Brain pericyte (primary cell): Measurements from ENCODE around the gene SLC25A42.

Experiments used
- DNase-seq: peaks from one replicate; pipeline ENCODE4 v3.0.0-alpha.2; 2012; ENCODE audit warnings: low read depth, low spot score

SLC25A42 gene

DNA sequence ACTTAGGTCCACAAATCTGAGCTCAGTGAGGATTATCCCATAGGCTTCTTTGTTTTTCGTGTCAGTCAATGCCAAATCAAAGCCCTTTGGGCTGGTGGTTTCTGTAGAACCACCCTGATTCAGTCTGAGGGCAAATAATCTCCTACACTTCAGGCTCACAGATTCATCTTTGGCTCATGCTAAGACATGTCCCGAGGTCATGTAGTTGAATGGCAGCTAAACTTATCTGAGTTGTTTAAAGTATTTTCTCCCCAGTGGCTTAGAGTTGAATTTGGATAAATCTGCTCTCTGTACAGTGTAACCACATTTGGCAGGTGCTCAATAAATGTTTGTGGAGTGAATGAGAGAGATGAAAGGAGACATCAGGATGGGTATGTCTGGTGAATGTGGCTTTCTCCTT is 13.1 kb upstream of the SLC25A42 start:
- DNase-seq = no peak

DNA sequence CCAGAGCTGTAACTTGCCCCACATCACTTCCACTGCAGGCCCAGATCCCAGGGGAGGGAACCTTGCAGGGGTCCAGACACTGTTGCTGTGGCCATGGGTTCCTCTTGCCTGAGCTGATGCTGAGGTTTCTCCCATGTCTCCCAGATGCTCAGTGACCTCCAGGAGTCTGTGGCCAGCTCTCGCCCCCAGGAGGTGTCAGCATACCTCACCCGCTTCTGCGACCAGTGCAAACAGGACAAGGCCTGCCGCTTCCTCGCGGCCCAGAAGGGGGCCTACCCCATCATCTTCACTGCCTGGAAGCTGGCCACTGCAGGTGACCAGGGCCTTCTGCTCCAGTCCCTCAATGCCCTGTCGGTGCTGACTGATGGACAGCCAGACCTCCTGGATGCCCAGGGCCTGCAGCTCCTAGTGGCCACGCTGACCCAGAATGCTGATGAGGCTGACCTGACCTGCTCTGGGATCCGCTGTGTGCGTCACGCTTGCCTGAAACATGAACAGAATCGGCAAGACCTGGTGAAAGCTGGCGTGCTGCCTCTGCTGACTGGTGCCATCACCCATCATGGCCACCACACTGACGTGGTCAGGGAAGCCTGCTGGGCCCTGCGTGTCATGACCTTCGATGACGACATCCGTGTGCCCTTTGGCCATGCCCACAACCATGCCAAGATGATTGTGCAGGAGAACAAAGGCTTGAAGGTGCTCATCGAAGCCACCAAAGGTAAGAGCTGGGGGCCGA is 12.1 kb upstream of the SLC25A42 start:
- no peak for DNase-seq

GRCh38 chr19:19052921-19053320 is 10.9 kb upstream of the SLC25A42 start:
- no peak for DNase-seq

- no peak for DNase-seq
Observed at GRCh38 chr19:19053508-19054314, 10.1 kb upstream of the SLC25A42 start.

DNA sequence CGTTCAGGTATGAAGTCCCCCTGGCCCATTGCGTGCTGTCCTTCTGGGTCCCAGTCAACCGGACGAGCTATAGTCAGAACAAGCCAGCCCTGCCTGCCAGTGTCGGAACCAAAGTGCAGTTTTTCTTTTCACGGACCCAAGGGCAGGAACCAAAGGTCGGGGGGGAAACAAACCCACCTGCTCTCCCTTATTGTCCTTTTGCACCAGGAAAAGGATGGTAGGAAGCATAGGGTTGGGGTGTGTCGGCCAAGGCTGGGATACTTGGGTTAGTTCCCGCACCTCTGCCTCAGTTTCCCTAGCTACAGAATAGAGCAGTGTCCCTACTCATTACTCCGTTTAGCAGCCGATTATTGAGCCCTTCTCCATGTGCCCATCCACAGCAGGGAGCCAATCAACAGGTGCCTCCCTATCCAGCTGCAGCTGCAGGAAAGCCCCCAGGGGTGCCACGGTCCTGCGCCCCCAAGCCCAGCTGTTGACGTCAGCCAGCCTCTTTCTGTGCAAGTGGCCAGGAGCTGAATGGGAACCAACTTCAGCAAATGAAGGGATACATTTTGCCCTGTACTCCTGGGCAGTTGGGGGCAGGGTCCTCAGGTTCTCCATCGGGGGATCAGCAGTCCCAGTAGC is 9.4 kb upstream of the SLC25A42 start:
- no peak for DNase-seq

- DNase-seq = no peak
Observed at GRCh38 chr19:19054939-19055440, 8.8 kb upstream of the SLC25A42 start.

DNA sequence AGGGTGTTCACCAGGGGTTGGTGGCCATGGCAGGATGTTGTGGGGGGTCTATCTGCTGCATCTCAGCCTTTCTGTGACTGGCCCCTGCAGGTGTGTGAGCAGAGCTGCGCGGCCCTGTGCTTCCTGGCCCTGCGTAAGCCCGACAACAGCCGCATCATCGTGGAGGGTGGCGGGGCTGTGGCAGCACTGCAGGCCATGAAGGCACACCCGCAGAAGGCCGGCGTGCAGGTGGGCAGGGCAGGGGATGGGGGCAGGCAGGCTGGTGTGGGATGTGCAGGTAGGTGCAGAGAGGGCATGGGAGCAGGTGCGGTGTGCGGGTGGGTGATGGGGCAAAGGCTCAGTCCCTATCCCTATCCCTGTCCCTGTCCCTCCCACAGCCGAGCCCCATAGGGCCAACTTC is 8.1 kb upstream of the SLC25A42 start:
- DNase-seq = no peak

- DNase-seq = no peak
Observed at GRCh38 chr19:19056636-19057275, 7.0 kb upstream of the SLC25A42 start.

DNA sequence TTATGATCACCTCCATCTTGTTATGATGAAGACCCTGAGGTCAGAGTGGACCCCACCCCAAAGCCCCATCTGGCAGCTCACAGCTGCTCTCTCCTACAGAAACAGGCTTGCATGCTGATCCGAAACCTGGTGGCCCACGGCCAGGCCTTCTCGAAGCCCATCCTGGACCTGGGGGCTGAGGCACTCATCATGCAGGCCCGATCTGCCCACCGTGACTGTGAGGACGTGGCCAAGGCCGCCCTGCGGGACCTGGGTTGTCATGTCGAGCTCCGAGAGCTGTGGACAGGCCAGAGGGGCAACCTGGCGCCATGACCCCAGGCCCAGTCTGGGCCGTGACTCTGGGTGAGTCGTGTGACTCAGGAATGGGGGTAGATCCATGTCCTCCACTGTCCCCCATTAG is 6.5 kb upstream of the SLC25A42 start:
- DNase-seq = no peak

DNA sequence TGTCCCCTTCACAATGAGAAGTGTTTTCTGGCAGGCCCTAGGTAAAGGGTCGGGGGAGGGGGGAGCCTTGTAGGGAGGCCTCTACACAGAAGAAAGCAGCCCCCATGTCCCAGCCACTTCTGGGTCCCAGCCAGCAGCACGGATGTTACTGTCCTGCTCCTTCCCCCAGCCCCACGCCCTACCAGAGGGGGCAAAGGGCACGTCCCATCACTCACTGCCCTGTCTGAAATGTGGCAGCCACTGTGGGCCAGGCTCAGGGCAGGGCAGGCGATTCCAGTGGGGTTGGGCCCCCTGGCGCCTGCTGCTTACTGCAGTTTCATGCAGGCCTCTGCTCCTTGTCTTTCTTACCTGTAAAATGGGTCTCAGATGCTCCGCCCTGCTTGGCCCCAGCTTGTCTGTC is 6.1 kb upstream of the SLC25A42 start:
- no peak for DNase-seq

DNA sequence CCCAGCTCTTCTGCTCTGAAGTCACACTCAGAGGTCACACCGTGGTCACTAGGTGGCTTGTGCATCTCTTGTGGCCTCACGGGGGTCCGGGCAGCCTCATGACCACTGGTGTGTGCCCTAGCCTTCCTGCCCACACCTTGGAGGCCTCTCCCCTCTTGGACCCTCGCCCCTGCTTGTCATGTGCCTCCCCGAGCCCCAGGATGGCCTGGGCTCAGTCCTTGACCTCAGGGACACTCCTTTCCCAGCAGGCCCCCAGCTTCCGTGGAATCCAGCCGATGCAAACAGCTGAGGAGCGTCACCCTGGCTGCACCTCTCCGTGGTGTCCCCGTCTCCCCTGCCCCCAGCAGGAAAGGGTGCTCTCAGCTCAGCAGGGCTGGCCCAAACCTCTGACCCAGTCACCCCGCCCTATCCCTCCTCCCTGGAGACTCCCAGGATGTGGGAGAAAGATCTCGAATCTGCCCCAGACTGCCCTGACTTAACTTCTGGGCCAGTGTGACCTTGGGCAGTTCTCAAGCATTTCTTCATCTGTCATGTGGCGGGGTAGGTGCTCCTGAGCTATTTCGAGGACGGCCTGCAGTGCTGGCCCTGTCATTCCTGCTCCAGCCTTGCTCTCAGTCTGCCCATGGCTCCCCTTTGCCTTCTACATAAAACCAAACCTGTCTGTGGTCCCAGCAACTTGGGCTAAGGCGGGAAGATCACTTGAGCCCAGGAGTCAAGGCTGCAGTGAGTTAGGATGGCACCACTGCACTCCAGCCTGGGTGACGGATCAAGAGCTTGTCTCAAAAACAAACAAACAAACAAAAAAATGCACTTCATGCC is 4.6 kb upstream of the SLC25A42 start:
- DNase-seq = no peak

GRCh38 chr19:19059837-19060611 is 3.8 kb upstream of the SLC25A42 start:
- DNase-seq = no peak

- DNase-seq = no peak
Observed at GRCh38 chr19:19061506-19061905, 2.3 kb upstream of the SLC25A42 start.

GRCh38 chr19:19062454-19063182 is 1.2 kb upstream of the SLC25A42 start:
- DNase-seq = no peak

GRCh38 chr19:19064098-19064722 is 416 bp downstream of the SLC25A42 start:
- no peak for DNase-seq

- DNase-seq = no peak
Observed at GRCh38 chr19:19064811-19065745, 1.3 kb downstream of the SLC25A42 start.

DNA sequence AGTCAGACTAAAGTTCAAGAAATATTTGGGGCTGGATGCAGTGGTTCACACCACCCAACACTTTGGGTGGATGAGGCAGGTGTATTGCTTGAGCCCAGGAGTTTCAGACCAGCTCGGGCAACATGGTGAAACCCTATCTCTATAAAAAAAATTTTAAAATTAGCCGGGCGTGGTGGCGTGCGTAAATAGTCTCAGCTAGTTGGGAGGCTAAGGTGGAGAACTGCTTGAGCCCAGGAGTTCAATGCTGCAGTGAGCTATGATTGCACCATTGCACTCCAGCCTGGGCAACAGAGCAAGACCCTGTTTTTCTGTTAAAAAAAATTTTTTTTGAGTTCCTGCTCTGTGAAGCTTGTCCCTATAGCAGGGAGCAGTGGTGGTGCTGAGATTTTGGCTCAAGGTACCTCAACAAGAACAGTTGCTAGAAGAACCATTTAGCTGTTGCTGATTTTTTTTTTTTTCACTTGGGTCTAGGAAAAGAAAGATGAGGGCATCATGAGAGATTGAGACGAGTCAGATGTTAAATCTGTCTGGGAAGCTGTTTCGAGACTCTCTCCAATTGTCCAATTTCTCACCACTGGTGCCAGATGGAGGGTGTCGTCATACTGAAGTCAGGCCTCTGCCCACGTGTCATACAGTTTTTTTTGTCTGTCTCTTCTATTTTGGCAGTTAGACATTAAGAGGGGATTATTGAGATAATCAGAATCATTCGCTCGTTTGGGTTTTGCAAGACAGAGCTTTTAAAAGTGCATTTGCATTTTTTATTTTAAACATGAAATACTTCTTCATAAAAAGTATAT is 3.7 kb downstream of the SLC25A42 start:
- no peak for DNase-seq
